OCI-LY7 (cell line): ENCODE measurements around the gene PRG3.

ENCODE experiments used
- EZH2phosphoT487 ChIP-seq: fragments of 200-600 bp; sonication (generic); IDR thresholded peaks from 2 replicates; pipeline ENCODE4 v1.6.1; 2018; ENCODE audit warnings: low read depth, borderline replicate concordance, mild to moderate bottlenecking, mixed run types, antibody characterized with exemption, low read length, moderate library complexity, mixed read lengths
- TF ChIP-seq, protein P1 (sequence below): fragments of 200-600 bp; sonication (generic); conservative IDR thresholded peaks from 2 replicates; pipeline ENCODE4 v1.5.1; 2014; ENCODE audit warnings: mild to moderate bottlenecking, antibody characterized with exemption, low read length, moderate library complexity, mixed read lengths

- TF ChIP-seq, protein P1, sequence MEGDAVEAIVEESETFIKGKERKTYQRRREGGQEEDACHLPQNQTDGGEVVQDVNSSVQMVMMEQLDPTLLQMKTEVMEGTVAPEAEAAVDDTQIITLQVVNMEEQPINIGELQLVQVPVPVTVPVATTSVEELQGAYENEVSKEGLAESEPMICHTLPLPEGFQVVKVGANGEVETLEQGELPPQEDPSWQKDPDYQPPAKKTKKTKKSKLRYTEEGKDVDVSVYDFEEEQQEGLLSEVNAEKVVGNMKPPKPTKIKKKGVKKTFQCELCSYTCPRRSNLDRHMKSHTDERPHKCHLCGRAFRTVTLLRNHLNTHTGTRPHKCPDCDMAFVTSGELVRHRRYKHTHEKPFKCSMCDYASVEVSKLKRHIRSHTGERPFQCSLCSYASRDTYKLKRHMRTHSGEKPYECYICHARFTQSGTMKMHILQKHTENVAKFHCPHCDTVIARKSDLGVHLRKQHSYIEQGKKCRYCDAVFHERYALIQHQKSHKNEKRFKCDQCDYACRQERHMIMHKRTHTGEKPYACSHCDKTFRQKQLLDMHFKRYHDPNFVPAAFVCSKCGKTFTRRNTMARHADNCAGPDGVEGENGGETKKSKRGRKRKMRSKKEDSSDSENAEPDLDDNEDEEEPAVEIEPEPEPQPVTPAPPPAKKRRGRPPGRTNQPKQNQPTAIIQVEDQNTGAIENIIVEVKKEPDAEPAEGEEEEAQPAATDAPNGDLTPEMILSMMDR: no peak
- TF ChIP-seq EZH2phosphoT487: no peak
Observed at GRCh38 chr11:57344826-57345225, 36.1 kb downstream of the PRG3 start.
